HG03045 (cell line): ENCODE results near the gene PHACTR1.

Source experiments
- ATAC-seq: cut with Tn5 transposase; IDR thresholded peaks from one replicate; pipeline ENCODE4 v1.9.1; 2021; ENCODE audit warnings: mild to moderate bottlenecking, moderate library complexity; ENCODE audit not compliant: unreplicated experiment

PHACTR1 gene

DNA sequence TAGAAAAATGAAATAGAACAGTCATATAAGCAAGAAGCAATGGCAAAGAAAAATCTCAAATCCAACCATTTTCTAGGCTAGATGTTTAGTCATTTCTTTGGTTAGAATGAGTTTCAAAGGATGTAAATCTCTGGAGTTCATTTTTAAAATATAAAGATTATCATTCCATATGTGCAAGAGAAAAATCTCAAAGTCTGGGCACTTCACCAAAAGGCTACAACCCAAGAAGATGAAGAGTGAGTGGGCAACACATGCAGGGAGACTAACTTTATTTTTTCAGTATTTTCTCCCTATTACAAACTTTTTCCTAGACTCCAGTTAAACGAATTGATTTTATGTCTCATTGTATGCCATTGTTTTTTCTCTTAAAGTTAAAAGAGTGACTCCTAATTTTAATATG lies 83.6 kb downstream of the PHACTR1 start:
- no peak for ATAC-seq

DNA sequence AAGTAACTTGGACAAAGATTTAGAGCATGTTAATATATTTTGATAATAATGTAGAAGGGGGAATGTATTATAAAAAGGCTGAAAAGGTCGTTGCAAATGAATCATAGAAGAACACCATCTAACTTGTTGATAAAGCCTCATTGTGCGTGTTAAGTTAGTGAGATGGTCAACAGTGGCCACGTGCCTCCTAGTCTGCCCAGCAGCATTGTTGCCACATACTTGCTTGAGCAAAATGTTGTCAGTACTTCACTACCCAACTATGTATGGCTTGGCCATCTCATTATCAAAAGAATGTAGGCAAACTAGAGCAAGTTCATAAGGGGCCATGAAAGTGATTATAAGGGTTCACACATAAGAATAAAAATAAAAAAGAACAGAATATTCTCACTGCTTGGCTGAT lies 84.6 kb downstream of the PHACTR1 start:
- no peak for ATAC-seq

- ATAC-seq, result no peak
Observed at GRCh38 chr6:12802440-12802839, 85.9 kb downstream of the PHACTR1 start.

DNA sequence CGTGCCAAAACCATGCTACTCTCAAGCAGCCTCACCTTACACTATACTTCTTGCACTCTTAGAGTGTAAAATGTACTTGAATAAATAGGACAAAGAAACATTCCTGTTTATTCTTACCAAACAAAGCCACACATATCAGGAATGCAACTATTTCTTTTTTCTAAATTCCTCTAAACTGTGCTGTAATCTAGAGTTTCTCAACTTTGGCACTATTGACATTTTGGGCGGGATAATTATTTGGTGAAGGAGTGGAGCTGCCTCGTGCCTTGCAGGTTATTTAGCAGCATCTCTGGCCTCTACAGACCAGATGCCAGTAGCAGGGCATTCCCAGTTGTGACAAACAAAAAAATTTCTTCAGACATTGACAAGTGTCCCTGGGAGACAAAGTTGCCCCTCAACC lies 86.9 kb downstream of the PHACTR1 start:
- ATAC-seq, result no peak

DNA sequence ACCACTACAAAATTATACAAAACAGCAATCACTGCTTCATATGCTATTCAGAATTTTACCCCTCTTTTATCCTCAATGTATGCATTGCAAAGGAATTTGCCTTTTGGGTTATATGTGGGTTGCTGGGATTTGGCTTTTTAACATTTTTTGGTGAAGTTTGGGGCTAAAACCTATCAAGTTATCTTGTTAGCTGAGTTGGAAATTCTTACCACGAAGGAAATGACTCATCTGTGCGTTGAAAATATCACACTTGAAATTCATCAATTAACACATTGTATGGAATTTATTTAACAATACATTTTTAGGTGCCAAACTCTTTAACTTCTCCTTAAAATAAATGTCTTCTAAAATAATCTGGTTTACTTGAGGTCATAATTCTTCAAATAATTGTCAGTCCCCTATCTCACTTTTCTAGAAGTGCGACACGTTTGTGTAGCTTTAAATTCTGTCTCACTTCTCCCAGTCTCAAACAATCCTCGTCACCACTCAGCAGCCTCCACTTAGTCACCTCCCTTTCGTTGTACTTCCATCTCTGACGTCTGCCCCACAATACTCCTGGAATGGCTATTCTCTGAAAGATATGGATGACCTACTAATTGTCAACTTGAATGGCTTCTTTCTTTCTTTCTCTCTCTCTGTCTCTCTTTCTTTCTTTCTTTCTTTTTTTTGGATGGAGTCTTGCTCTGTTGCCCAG lies 88.5 kb downstream of the PHACTR1 start:
- no peak for ATAC-seq

- ATAC-seq, result no peak
Observed at GRCh38 chr6:12806136-12806535, 89.6 kb downstream of the PHACTR1 start.

GRCh38 chr6:12806796-12807195 lies 90.2 kb downstream of the PHACTR1 start:
- no peak for ATAC-seq

- no peak for ATAC-seq
Observed at GRCh38 chr6:12811519-12811918, 95.0 kb downstream of the PHACTR1 start.

DNA sequence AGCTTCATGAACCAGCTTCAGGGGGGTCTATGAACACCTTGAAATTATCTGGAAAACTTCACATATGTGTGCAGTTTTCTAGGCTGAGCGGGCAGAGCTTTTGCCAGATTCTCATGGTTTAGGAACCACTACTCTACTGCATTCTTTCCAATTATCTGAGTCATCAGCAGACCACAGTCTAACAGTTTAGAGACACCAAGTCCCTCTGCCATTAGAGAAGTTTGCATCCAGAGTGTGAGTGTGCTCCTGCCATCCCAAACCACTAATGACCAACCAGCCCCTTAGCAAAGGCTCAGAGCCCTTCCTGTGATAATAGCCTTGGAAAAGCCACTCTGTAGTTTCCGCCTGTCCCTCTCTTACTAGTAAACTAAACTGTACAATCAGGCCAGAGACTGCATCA lies 96.8 kb downstream of the PHACTR1 start:
- no peak for ATAC-seq

DNA sequence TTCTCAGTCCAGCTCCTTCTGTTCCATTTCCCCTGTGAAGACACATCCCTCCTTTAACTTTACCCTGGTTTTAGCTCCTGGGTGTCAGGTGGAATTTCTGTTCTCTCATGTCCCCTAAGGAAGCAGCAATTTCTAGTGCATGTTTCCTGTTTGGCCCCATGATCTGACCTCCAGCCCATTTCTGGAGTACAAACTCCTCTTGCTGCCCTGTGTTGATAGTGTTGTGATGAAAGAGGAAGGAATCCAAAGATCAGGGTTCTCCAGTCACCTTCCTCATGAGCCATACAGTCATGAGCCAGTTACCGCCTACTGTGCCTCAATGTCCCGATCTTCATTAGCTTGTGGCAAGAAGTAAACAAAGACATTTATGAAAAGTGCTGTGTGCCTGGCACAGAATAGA lies 97.4 kb downstream of the PHACTR1 start:
- ATAC-seq, result no peak

GRCh38 chr6:12815089-12815488 lies 98.5 kb downstream of the PHACTR1 start:
- no peak for ATAC-seq

- ATAC-seq, result no peak
Observed at GRCh38 chr6:12815884-12816600, 99.5 kb downstream of the PHACTR1 start.

DNA sequence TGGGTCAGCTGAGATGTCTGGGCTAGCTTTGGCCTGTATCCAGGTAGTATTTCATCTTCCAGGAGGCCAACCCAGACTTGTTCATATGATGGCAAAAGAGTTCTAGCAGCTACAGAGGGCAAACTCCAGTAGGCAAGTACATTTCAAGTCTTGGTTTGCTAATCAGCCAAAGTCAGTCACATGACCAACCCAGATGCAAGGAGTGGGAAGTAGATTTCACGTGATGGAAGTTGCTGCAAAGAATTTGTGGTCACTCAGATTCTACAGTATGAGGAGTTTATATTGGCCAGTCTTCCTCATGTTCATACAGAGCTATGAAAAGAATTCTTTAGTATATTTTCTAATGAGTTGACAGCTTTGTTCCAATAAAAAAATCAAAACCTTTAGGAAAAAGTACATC lies 101.8 kb downstream of the PHACTR1 start:
- no peak for ATAC-seq

DNA sequence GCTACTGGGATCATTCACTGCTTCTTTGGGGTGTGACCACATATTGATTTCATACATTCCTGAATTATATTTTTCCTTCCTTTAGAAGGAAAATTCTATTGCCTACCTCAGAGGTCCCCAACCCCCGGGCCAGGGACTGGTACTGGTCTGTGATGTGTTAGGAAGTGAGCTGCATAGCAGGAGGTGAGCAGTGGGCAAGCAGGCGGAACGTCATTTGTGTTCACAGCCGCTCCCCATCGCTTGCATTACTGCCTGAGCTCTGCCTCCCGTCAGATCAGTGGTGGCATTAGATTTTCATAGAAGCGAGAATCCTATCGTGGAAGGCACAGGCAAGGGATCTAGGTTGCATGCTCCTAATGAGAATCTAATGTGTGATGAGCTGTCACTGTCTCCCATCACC lies 107.3 kb downstream of the PHACTR1 start:
- ATAC-seq, result no peak

DNA sequence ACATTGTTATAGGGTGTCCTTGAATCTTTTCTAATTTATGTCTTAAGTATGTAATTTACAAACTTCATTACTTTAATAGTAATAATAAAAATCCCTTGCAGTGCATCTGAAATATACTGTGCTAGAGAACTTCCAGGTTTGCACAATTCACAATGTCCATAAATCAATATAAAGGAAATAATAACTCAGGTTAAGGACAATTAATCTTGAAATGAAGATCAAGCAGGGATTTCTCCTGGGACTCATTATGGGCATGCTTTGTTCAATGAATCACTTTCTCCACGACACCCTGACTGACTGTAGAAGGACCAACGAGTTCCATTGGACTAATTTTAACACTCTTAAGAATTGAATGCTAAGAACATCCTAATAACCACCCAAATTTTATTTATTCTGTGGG lies 110.0 kb downstream of the PHACTR1 start:
- no peak for ATAC-seq

DNA sequence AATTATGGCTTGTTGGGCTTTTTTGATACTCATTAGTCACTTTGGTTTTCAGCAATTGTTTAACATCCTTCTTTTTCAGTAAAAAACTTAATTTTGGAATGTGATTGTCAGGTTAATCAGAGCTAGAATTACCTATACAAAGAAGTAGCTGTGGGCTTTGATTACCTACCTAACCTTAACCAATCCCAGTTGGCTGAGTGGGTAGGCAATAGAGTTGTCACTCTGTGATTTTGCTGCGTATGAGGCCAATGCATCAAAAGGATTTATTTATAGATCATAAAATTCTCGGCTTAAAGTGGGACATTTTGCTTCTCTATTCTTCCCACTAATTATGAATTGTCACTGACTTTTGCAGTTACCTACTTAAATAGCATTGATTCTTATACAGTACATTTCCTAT lies 111.4 kb downstream of the PHACTR1 start:
- ATAC-seq, result no peak

GRCh38 chr6:12832226-12832735 lies 115.7 kb downstream of the PHACTR1 start:
- no peak for ATAC-seq

DNA sequence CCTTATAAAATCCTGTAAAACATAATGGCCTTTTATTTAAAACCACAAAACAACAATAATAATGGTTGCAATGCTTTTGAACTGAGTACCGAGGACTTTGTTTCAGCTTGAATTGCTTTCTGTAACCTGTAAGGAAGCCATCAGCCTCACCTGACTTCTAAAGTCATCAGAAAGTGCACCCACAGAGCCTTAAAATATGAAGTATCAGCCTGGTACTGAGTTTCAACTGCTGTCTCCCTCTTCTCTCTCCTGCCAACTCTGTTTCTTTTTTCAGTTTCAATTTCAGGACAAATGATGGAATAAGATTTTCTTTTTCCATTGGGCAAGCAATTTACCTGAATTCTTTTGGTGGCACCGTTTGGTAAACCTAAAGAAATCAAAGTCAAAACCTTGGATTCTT lies 119.4 kb downstream of the PHACTR1 start:
- ATAC-seq, result no peak

GRCh38 chr6:12841619-12842018 lies 125.1 kb downstream of the PHACTR1 start:
- ATAC-seq, result no peak

GRCh38 chr6:12842114-12842513 lies 125.5 kb downstream of the PHACTR1 start:
- ATAC-seq, result no peak

DNA sequence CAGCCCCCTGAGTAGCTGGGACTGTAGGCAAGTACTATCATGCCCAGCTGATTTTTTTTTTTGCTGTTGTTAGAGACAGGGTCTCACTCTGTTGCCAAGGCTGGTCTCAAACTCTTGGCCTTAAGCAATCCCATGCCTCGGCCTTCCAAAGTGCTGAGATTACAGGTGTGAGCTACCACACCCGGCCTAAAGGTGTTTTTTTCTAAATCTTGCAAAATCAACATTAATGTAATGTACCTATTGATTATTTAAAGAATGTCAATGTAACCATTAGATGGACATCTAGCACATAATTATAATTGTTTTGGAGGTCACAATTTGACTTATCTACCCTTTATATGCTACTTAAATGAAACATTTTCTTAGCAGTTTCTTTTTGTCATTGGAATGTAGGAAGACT lies 126.1 kb downstream of the PHACTR1 start:
- no peak for ATAC-seq
